Central memory CD8-positive, alpha-beta T cell (primary cell): ENCODE data around the gene EEF1AKMT3.
A peak's percentile ranks its signal among the peaks of the same experiment; 100 is the strongest.

Source experiments
- ATAC-seq: fragments of 150-1000 bp; cut with Tn5 transposase; replicated peaks from 2 replicates; pipeline ENCODE4 v1.10.0; 2022; ENCODE audit warnings: mild to moderate bottlenecking, moderate FRiP score, moderate number of reproducible peaks; ENCODE audit not compliant: poor library complexity, severe bottlenecking; ENCODE audit errors: extremely low read depth
- DNase-seq, 2 donors: peaks; one replicate each; pipeline ENCODE4 v3.0.0; 2021; ENCODE audit warnings: low spot score in 2 of 2
- H3K27ac Mint-ChIP-seq: one replicate; pipeline ENCODE4 v1.8.0; 2022; ENCODE audit warnings: low read depth, mild to moderate bottlenecking, moderate library complexity, mixed read lengths
- H3K27me3 Mint-ChIP-seq: one replicate; pipeline ENCODE4 v1.8.0; 2022; ENCODE audit warnings: mixed read lengths
- H3K36me3 Mint-ChIP-seq: one replicate; pipeline ENCODE4 v1.8.0; 2022; ENCODE audit warnings: mild to moderate bottlenecking, moderate library complexity, mixed read lengths; ENCODE audit not compliant: insufficient read depth
- H3K4me1 Mint-ChIP-seq: one replicate; pipeline ENCODE4 v1.8.0; 2022; ENCODE audit warnings: mixed read lengths
- H3K4me3 Mint-ChIP-seq: one replicate; pipeline ENCODE4 v1.8.0; 2022; ENCODE audit warnings: mild to moderate bottlenecking, moderate library complexity, mixed read lengths
- H3K9me3 Mint-ChIP-seq: one replicate; pipeline ENCODE4 v1.8.0; 2022; ENCODE audit warnings: mixed read lengths

EEF1AKMT3 gene

DNA sequence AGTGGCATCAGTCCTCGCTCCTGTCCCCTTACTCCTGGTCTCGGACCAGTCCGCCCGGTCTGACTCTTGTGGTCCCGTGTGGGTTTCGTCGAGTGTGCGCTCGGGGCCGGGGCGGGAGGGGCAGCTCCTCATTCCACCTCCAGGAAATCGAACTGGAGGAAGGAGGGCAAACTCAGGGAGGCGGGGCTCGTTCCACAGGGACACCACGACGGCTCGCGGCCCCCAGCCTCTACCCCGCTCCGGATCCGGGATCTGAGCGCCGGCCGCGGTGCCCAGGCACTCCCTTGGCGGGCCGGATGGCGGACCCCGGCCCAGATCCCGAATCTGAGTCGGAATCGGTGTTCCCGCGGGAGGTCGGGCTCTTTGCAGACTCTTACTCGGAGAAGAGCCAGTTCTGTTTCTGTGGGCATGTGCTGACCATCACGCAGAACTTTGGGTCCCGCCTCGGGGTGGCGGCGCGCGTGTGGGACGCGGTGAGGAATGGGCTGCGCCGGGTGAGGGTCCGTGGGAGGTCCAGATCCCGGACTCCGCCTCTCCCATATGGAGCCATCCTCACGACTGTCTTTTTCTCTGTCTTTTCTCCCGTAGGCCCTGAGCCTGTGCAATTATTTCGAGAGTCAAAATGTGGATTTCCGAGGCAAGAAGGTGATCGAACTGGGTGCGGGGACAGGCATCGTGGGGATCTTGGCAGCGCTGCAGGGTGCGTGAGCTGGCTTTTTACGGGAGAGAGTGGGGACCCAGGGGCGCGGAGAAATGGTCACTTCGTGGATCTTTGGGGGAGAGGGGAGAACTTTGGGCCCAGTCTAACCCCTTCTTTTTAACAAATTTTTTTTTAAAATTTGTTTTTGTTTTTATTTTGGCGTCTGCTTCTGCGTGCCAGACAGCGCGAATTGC lies at the start of gene EEF1AKMT3:
TSS of gene EEF1AKMT3 (plus strand) at position 186 of the 894 bp plus-strand sequence. CDS start at position 297, 111 bp downstream.
- no peak for DNase-seq
- ATAC-seq = peak; percentile 24

DNA sequence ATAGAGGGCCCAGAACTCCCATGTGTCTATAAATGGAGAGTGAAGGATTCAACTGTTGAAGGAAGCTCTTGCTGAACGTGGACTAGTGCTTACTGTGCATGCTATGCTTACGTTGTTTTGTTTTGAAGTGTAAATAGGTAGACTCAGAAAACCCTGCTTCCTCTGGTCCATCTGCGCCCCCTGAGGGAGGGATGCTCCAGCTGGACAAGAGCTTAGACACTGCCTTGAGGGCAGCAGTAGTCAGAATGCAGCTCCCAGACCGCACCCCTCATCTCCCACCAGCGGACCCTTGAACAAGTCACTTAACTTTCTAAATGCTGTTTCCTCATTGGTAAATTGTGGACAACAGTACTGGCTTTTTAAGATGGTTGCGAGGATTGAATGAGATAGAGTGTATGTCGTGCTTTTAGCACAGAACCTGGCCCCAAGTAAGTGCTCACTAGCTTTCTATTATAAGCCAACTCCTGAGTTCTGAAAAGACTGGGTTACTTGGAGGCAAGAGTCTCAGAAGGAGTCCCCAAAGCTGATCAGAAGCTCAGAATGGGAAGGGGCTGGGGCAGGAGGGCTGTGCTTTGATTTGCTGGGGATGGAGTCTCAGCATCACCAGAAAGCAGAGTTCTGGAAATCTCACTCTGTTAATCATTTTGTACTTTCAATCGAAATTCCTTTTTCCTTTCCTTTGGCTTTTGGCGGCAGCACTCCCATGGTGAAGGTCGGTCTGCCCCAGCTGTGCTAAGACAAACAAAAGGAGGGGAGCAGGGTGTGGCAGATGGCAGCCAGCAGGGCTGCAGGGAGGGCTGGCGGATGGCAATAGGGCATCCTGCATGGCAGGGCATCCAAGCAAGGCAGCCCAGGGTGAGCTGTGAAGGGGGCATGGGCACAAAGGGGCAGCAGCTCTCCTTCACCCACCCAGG lies 49.4 kb upstream of the EEF1AKMT3 start:
- DNase-seq = no peak
- Mint-ChIP-seq H3K27me3 (no peaks in the 10 kb centered on the region), H3K9me3 (no peaks in the 10 kb centered on the region), H3K4me1 (peaks cover 34% of the 10 kb centered on the region), H3K36me3 (peaks cover 39% of the 10 kb centered on the region), H3K27ac (no peak overlapping the region), H3K4me3 (no peak overlapping the region)
- no peak for ATAC-seq

More for the DNA sequence above, at the start of gene EEF1AKMT3:
- H3K4me1 Mint-ChIP-seq = peaks cover 14% of the 10 kb centered on the region
- no peaks in the 10 kb centered on the region for H3K27me3 Mint-ChIP-seq
- H3K36me3 Mint-ChIP-seq = peaks cover 10% of the 10 kb centered on the region
- H3K27ac Mint-ChIP-seq = peak within 1 kb of the TSS; percentile 97
- H3K9me3 Mint-ChIP-seq = no peaks in the 10 kb centered on the region
- peak within 1 kb of the TSS; percentile 98 for H3K4me3 Mint-ChIP-seq

DNA sequence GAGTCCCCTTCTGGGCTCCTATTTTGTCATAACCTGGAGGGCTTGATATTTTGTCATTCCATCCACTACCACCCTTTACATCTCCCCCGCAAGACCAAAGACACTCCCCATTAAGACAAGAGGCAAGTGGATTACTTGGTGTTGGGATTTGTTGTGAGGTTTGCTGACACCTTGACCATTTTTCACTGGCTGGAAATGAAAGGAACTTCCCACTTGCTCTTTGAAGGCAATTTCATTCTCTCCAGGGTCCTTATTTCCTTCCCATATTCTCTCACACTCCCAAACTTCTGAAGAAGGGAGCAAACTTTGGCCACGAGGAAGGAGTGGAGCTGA lies 48.8 kb upstream of the EEF1AKMT3 start:
- Mint-ChIP-seq H3K27ac (no peak overlapping the region), H3K27me3 (no peaks in the 10 kb centered on the region), H3K36me3 (peaks cover 42% of the 10 kb centered on the region), H3K9me3 (no peaks in the 10 kb centered on the region), H3K4me3 (no peak overlapping the region), H3K4me1 (peaks cover 39% of the 10 kb centered on the region)
- no peak for DNase-seq
- no peak for ATAC-seq

DNA sequence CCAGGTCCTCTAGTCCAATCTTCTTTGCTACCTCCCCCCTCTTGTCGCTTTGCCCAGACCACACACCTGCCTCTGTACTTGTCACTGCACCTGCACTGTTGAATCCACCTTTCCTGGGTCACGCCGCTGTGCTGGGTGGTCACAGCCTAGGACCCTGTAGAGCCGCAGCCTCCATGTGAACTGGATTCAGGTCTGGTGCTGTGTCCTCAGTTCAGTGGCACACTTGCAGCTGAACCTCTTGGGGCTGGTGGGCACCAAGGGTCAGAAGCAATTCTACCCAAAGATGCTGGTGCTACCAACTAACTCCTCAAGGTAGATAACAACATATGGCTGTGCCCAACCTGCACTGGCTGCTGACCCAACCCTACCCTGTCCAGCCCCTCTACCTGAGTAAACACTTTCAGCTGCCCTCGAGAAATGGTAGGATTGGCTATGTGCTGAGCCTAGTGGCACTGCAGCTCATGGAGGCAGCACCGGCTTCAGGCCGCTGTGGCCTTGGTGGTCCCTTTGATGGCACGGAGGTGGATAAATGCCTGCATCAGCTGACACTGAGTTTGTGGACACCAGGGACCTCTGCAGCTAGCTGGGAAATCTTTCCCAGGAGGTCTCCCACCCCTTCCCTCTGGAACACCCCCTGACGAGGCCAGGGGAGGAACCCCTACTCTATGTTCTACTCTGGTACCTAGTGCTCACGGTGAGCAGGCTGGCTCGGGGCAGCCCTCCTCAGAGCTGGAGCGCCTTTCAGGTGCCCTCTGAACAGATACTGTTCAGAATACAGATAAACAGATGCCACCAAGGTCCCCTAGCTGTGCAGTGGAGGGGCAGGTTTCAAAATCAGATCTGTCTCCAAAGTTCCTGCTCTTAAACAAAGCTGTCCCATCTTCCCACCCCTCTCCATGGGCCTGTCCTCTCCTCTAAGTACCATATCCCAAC lies 48.1 kb upstream of the EEF1AKMT3 start:
- ATAC-seq = no peak
- no peaks in the 10 kb centered on the region for H3K27me3 Mint-ChIP-seq
- no peak overlapping the region for H3K4me3 Mint-ChIP-seq
- H3K9me3 Mint-ChIP-seq = no peaks in the 10 kb centered on the region
- peaks cover 43% of the 10 kb centered on the region for H3K36me3 Mint-ChIP-seq
- peaks cover 39% of the 10 kb centered on the region for H3K4me1 Mint-ChIP-seq
- DNase-seq = no peak
- peak overlapping the region; percentile 87 for H3K27ac Mint-ChIP-seq

DNA sequence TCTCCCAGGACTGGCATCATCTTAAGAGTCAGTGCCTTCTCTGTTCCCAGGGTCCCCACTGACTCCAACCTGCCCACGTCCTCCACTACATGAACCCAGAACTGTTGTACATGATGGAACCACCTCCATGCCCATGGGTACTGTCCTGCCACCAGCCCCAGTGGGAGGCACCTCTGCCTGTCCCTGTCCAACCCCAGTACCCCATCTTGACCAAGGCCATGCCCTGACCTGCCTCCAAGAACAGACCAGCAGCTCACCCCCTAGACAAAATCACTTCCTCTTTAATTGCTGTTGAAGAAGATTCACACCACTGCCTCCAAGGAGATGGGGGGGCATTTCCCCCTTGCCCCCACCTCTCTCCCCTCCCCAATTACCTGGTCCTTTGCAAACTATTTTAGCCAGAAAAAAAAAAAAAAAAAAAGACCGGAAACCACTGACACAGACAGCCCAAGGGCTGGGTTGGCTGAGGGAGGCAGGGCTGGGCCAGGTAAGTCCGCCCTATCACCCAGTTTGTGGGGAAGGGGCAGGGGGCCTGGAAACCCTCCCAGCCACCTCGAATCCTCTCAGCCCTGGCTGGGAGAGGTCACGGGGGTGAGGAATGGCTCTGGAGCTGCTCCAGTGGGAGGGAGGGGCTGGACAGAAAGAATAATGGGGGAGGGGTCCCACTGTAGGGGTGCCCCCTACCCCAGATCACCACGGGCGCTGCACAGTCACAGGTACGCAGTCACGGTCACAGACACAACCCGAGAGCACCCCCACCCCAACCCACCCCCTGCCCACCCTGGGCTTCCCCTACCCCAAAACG lies 47.3 kb upstream of the EEF1AKMT3 start:
- Mint-ChIP-seq H3K9me3 (no peaks in the 10 kb centered on the region), H3K36me3 (peaks cover 47% of the 10 kb centered on the region), H3K4me1 (peaks cover 39% of the 10 kb centered on the region), H3K27me3 (no peaks in the 10 kb centered on the region), H3K4me3 (no peak overlapping the region), H3K27ac (peak overlapping the region; percentile 87)
- ATAC-seq (no peak), DNase-seq (no peak)

DNA sequence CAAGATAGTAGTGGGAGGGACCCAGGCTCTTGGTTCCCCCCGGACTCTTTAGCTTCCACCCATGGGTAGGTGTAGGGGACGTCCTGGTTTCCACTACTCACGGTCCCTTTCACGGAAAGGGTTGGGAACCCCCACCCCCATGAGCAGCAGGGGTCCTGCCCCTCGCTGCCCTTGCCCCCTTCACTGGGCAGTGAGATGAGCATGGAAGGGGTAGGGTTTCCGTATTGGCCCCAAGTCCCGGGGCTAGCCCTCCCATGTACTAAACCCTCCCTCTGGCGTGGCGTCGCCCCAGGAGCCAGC lies 46.6 kb upstream of the EEF1AKMT3 start:
- DNase-seq (no peak), ATAC-seq (no peak)
- H3K4me3 Mint-ChIP-seq = no peak overlapping the region
- no peaks in the 10 kb centered on the region for H3K27me3 Mint-ChIP-seq
- no peak overlapping the region for H3K27ac Mint-ChIP-seq
- peaks cover 50% of the 10 kb centered on the region for H3K36me3 Mint-ChIP-seq
- no peaks in the 10 kb centered on the region for H3K9me3 Mint-ChIP-seq
- peaks cover 39% of the 10 kb centered on the region for H3K4me1 Mint-ChIP-seq

DNA sequence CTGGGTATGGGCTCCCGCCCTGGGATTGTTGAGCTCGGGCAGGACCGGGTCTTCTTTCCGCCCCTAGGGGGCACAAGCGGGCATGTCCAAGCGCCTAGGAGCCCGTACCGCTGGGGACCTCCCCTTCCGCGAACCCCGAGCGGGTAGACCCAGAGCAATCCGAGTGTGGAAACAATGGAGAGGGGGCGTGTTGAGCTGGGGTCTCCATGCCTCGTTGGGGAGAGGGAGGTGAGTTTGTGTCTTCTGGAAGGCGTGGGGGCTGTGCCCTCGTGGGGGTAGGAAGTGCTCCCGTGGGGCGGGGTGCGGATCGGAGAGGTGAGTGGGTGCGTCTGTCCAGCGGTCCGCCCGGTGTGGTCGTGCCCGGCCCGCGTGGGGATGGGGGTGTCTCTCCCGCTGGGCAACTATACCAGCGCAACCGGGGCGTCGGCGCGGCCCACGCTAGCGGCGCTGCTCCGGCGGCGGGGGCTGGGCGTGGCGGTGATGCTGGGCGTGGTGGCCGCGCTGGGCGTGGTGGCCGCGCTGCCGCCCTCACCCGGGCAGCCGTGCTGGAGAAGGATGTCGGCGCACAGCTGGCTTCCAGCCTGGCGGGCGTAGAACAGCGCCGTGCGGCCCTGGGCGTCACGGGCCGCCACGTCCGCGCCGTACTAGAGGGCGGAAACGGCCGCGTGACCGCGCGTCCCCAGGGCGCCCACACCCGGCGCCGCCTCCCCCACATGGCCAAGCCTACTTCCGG lies 46.1 kb upstream of the EEF1AKMT3 start:
- no peak overlapping the region for H3K4me3 Mint-ChIP-seq
- ATAC-seq (no peak), DNase-seq (no peak)
- no peak overlapping the region for H3K27ac Mint-ChIP-seq
- H3K4me1 Mint-ChIP-seq = peaks cover 39% of the 10 kb centered on the region
- no peaks in the 10 kb centered on the region for H3K9me3 Mint-ChIP-seq
- H3K27me3 Mint-ChIP-seq = no peaks in the 10 kb centered on the region
- H3K36me3 Mint-ChIP-seq = peaks cover 51% of the 10 kb centered on the region

DNA sequence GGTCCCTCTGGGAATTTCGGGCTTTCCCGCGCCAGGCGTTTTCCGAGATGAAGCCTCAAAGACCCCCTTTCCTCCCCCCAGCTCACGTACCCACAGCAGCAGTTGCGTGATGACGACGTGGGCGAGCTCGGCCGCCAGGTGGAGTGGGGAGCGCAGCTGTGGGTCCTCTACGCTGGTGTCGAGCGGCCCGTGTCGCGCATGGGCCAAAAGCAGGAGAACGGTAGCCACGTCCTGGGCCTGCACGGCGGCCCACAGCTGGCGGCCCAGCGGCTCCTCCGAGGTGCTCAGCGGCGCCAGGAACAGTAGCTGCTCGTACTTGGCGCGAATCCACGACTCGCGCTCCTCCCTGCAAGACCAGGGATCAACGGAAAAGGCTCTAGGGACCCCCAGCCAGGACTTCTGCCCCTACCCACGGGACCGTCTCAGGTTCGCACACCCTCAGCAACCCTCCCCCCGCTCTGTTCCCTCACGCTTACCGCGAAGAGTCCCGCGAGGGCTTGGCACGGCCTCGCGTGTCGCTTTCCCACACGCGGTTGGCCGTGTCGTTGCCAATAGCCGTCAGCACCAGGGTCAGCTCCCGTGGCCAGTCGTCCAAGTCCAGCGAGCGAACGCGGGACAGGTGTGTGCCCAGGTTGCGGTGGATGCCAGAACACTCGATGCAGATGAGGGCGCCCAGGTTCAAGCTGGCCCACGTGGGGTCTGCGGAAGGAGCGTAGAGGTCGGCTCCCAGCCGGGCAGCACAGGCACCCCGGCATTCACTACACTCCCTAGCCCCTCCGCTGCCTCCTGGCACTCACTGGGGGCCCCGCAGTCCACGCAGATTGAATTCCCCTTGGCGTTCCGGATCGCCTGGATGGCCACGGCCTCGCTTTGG lies 45.3 kb upstream of the EEF1AKMT3 start:
- peak overlapping the region; percentile 58 for H3K27ac Mint-ChIP-seq
- peaks cover 54% of the 10 kb centered on the region for H3K36me3 Mint-ChIP-seq
- H3K4me3 Mint-ChIP-seq = no peak overlapping the region
- no peak for ATAC-seq
- peaks cover 32% of the 10 kb centered on the region for H3K4me1 Mint-ChIP-seq
- no peak for DNase-seq
- no peaks in the 10 kb centered on the region for H3K27me3 Mint-ChIP-seq
- H3K9me3 Mint-ChIP-seq = no peaks in the 10 kb centered on the region

DNA sequence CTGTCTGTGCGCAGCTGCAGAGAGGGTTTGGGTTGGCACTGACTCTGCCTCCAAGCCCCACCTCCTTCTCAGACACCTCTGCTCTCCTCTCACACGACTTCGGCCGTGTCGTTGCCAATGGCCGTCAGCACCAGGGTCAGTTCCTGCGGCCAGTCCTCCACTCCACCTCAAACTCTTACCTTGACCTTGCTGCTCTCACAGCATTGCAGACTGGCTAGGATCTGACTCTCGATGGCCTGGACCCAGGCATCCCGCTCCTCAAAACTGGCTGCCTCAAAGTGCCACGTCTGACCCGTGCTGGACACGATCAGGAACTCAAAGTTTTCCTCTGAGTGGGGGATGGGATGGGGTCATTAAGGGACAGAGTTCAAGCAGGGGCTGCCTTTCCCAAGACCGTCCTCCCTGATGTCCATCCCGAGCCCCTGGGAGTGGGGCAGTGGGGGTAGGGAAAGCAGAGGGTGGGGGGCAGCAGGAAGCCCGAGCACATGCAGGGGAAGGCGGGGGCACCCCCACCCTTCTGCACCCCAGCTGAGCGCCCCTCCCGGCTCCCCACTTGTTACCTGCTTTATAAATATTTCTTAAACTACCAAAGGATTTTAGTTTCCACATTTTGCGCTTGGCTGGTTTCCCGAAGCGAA lies 44.5 kb upstream of the EEF1AKMT3 start:
- DNase-seq (no peak), ATAC-seq (no peak)
- H3K36me3 Mint-ChIP-seq = peaks cover 60% of the 10 kb centered on the region
- H3K27me3 Mint-ChIP-seq = no peaks in the 10 kb centered on the region
- no peak overlapping the region for H3K4me3 Mint-ChIP-seq
- H3K4me1 Mint-ChIP-seq = peaks cover 35% of the 10 kb centered on the region
- peak overlapping the region; percentile 58 for H3K27ac Mint-ChIP-seq
- H3K9me3 Mint-ChIP-seq = no peaks in the 10 kb centered on the region

DNA sequence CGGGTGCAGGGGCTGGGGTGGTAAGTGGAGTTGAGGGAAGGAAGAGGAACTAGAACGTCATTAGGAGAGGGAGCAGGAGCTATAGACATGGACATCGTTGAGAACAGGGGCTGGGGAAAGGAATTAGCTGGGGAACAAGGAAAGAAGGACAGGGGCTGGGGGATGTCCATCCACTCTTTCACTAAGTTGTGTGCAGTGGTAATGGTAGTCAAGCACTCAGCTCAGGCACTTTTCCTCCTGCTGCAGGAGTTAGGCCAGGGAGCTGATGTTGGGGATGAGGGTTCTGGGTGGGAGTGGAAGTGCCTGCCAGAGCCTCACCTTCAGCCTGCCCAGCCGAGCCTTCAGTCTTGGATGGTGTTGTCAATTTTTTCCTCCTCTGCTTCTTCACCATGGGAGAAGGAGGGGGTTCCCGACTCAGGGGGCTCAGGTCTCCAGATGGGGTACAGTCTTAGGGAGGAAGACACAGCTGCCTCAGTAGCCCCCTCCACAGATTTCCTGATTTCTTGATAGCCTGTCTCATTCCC lies 43.0 kb upstream of the EEF1AKMT3 start:
- Mint-ChIP-seq H3K27ac (peak overlapping the region; percentile 58), H3K36me3 (peaks cover 69% of the 10 kb centered on the region), H3K4me1 (peaks cover 27% of the 10 kb centered on the region), H3K27me3 (no peaks in the 10 kb centered on the region), H3K4me3 (no peak overlapping the region), H3K9me3 (no peaks in the 10 kb centered on the region)
- ATAC-seq (no peak), DNase-seq (no peak)
